NCI-H2227 (cell line): Measurements from ENCODE around the gene ABTB1.
"Not testable (repeated sequence)": the region's sequence is repeated elsewhere in the genome, so short reads cannot be mapped to it uniquely, and the experiment has no call there.

Experiments used
- DNase-seq: peaks from one replicate; lab custom pipeline; 2025; ENCODE audit not compliant: unreplicated experiment; lab: John Stamatoyannopoulos, UW

ABTB1 gene

GRCh38 chr3:127647845-127648204 is 24.9 kb upstream of the ABTB1 start:
- DNase-seq: no peak

DNA sequence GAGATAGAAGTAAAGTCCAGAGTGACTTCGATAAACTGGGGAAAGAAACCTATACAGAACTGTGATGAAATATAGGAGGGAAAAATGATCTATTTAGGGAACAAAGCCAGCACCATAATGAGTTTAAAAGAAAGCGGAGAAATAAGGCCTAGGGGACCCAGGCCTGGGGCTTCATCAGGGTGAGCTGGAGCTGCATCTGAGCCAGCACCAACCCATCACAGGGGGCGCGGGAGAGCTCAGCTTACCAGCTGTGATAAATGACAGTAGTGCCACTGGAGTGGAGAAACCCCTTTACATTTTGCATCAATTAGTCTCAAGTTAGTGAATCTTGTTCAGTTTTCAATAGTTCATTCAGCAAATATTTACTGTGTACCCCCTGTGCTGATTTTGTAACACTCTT is 22.5 kb upstream of the ABTB1 start:
- DNase-seq: no peak

DNA sequence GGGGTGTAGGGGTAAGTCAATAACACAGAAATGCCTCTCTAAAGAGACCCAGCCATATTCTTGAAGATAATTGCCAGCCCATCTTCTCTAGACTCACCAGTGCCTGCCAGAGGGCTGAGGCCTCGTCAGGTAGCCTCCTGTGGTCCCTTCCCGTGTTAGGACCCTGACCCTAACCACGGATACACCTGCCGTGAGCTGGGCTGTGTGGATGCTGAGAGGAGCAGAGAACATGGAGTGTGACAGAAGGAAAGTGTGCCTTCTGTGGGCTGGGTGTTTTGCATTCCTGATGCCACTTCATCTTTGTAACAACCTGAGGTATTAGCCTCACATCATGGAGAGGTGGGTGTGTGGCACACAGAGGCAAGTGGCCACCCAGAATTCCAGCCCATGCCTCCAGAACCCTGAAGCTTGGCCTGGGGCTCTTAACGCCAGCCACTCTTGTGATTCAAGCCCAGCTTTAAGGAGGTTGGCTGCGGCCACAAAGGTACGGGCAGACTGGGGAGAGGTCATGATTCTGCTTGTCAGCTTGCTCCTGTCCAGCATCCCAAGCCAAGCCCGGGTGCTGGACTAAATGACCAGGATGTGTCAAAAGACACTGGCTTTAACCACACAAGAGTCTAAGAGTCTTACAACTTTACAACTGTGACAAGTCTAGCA is 21.1 kb upstream of the ABTB1 start:
- no peak for DNase-seq

DNA sequence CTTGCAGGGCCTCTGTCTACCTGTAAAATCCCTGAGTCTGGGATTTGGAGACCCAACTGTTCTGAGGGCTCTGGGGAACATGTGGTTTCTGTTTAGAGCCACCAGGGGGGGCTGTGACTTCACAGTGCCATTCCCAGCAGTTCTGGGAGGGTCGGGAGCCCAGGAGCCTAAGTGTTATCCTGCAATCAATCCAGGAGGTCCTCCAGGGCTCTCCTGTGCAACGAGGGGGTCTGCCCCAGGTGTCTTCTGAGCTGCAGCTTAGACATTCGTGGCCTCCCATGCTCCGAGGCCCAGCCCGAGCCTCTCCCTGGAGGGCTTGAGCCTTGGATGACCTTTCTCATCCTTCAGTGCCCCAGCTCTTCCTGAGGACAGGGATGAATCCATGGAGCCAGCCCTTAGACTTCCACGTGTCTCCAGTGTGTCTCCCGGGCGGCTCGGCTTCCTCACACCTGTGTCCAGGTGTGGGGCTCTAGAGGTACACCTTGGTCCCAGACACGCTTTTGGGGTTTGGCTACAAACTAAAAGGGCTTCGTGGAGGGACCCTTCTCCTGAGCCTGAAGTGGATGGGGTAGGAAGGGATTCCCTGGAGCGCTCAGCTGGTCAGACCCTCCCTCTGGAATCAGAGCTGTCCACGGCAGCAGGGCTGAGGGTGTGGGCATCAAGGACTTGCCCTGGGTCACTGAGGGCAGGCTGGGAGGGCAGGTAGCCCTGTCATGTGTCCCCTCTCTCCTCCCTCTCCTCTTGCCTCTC is 20.3 kb upstream of the ABTB1 start:
- peak; percentile 69 for DNase-seq

- DNase-seq: no peak
Measured at GRCh38 chr3:127654374-127654773, 18.4 kb upstream of the ABTB1 start.

DNA sequence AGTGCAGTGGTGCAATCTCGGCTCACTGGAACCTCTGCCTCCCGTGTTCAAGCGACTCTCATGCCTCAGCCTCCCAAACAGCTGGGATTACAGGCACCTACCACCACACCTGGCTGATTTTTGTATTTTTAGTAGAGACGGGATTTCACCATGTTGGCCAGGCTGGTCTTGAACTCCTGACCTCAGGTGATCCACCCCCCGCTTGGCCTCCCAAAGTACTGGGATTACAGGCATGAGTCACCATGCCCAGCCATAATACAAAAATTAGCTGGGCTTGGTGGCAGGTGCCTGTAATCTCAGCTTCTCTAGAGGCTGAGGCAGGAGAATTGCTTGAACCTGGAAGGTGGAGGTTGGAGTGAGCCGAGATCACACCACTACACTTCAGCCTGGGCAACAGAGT is 17.8 kb upstream of the ABTB1 start:
- DNase-seq: not testable (repeated sequence)

GRCh38 chr3:127655641-127656040 is 17.1 kb upstream of the ABTB1 start:
- DNase-seq: no peak

DNA sequence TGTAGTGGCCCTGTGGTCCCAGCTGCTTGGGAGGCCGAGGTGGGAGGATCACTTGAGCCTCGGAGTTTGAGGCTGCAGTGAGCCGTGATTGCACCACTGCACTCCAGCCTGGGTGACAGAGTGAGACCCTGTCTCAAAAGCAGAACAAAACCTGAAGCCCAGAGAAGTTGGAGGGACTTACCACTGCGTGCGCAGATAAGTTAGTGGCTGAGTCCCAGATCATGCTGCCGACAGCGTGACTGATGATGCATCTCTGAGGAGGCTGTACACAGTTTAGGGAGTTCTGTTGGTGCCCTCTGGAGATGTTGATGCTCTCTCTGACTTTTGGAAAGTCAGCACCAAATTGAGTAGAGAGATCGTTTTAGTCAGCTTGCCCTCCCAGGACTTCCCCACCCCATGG is 15.8 kb upstream of the ABTB1 start:
- no peak for DNase-seq

DNA sequence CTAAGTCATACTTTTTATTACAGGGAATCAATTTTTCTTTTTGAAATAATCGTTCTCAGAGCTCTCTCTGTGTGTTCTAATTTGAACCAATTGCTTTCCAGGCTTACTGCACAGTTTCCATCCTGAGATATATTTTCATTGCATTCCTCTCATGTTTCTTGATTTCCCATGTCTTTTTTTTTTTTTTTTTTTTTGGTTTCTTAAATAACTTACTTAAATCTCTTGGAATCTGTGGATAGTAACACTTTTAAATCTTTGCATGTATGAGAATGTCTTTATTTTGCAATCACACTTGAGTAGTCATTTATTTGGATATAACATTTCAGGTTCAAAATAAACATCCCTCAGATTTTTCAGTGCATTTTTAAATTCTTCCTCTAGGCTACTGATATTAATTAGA is 14.5 kb upstream of the ABTB1 start:
- no peak for DNase-seq

DNA sequence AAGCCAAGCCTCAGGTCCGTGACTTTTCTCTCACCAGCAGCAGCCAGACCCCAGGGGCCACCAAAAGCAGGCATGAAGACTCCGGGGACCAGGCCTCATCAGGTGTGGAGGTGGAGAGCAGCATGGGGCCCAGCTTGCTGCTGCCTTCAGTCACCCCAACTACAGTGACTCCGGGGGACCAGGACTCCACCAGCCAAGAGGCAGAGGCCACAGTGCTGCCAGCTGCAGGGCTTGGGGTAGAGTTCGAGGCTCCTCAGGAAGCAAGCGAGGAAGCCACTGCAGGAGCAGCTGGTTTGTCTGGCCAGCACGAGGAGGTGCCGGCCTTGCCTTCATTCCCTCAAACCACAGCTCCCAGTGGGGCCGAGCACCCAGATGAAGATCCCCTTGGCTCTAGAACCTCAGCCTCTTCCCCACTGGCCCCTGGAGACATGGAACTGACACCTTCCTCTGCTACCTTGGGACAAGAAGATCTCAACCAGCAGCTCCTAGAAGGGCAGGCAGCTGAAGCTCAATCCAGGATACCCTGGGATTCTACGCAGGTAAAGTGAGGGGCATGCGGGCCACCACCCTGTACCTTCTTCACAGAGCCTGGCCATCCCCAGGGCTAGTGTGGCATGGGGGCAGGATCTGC is 12.0 kb upstream of the ABTB1 start:
- DNase-seq: no peak

GRCh38 chr3:127661600-127661999 is 11.2 kb upstream of the ABTB1 start:
- DNase-seq: no peak

DNA sequence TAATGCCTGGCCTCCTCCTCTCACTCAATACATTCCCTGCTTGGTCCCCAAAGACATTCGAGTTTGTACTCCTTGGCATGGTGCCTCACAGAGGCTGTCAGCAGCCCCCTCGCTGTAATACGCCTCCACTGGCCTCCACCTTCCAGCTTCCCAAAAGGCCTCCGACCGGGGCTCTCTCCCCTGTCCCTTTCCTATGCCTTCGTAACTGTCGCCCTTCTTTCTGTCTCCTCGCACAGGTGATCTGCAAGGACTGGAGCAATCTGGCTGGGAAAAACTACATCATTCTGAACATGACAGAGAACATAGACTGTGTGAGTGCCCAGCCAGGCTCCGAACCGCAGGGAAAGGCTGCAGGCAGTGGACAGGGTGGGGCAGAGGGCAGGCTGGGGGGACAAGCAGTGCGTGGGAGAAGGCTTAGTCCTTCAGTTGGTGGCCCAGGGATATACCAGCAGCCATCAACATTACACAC is 10.7 kb upstream of the ABTB1 start:
- DNase-seq: no peak

DNA sequence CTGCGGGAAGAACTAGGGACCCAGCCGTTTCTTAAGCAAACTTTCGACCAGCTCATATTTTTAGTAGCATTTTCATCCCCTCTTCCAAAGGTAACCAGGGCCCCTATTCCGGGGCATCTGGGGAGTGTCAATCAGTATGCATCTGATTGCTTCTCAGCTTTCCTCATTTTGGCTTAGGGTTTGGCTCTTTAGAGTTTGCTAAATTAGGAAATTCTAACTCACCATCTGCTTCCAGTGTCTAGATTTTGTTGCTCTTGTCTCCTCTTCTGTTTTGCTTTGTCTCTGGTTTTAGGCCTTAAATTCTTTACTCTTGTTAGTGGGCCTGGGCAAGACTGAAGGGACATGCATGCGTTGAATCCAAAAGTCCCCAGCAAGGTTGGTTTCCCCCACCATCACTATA is 9.6 kb upstream of the ABTB1 start:
- no peak for DNase-seq

GRCh38 chr3:127665165-127665564 is 7.6 kb upstream of the ABTB1 start:
- no peak for DNase-seq

DNA sequence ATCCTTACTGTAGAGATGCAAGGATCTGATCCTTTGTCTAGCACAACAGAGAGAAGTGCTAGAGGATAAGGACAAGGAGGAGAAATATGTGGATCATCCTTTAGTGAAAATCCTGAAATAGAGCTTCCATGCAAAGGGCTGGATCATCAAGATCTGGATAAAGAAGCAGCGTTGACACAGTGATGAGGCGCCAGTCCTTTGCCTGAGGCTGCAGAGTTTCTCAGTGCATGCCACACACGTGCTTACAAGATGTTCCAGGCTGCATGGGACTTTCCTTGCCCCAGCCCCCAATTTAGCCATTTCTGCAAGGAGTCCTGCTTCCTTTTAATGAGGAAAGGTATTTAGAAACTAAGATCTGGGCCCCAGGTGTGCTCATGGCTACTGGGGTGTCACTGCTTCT is 7.2 kb upstream of the ABTB1 start:
- DNase-seq: no peak

- DNase-seq: no peak
Measured at GRCh38 chr3:127666676-127667075, 6.1 kb upstream of the ABTB1 start.

- peak; percentile 50 for DNase-seq
Measured at GRCh38 chr3:127667119-127667681, 5.6 kb upstream of the ABTB1 start.

DNA sequence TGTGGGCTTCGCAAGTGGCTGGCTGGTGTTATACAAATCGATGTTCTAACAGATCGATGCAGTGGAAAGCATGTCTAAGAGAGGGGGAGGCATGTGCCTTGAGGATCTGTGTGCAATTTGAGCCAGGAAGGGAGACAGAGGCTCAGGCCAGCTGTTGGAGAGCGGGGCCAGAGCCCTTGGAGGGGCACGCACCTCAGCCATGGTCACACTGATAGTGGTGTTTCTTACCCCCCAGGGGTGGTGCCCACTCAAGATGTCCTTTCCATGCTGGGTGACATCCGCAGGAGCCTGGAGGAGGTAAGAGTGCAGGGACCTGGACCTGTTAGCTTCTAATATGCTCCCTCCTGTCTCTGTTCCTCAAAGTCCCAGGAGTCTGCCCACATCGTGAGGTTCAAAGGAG is 3.8 kb upstream of the ABTB1 start:
- DNase-seq: no peak

DNA sequence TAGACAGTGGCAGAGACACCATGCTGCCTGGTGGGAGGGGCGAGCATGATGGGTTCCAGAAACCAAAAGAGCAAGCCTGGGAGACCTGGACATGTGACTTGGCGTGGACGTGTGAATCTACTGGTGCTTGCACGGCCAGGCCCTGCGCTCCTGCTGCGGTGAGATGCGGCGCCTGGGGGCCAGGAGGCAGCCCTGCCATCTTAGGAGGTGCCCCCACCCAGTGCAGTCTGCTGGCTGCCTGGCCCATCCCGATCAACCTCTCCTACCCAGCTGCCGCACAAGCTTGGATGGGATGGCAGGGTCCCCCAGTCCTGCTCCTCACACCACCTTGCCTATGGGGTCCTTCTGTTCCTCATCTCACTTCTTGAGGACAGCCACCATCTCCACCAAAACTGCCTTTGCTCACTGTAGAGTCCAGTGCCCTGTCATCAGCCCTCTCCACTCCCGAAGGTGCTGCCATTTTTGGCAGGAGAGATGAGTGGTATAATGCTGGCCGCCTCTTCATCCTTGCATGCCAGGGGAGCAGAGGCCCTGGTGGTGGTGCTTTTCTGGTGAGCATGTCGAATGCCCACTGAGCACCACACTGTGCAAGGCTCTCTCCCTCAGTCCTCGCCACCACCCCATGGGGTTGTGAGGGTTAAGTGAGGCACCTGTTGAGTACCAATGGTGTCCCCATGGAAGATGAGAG is 3.1 kb upstream of the ABTB1 start:
- DNase-seq: no peak

- DNase-seq: no peak
Measured at GRCh38 chr3:127670229-127670559, 2.6 kb upstream of the ABTB1 start.

DNA sequence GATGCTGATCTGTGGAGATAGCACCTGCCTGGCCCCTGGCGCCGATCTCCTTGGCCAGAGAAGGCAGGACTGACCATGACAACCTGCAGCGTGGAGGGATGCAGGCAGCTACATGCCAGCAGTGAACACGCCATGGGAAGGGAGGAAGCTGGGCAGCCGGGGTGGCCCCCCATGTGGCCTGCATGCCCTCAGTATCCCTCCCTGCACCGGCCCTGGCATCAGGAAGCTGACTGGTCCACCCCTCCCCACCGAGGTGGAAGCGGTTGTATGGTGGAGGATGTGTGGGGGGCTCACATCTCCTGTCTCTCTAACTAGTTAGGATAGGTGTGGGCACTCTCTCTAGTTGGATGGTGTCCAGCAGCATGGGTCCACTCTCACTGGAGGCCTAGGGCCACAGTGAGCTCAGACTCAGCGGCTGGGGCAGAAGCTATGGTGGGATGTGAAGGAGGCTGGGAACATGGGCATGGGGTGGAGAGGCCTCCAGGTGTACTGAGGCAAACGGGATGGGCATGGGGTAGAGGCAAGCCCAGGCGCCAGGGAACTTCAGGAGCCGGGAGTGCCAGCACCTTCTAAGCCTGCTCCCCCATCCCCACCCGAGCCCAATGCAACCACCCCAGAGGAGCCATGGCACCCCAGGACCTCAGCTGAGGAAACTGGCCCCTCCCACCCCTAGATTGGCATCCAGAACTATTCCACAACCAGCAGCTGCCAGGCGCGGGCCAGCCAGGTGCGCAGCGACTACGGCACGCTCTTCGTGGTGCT is 1.8 kb upstream of the ABTB1 start:
- DNase-seq: no peak
